ENCODE data around the gene ELAVL1. TPM values are rescaled to one million over a fixed set of nuclear protein-coding genes. Genes with fewer than 3 reads are reported as not detected.
A peak's percentile ranks its signal among the peaks of the same experiment; 100 is the strongest.

The ELAVL1 gene
- total and polyA plus RNA-seq, 2 of the 13 experiments (the other 11 are each of a cell fraction or from before 2014, with no cell fraction given) = 27.9 to 38.4 TPM

GRCh38 chr19:7920519-7921301, 84.7 kb downstream of the ELAVL1 start:
- Histone ChIP-seq H3K4me1 (ENCODE audit: insufficient read depth, low read length) (peaks cover 33% of the 10 kb centered on the region), H3K79me2 (ENCODE audit: insufficient read depth, low read length) (no peaks in the 10 kb centered on the region), H3K27me3 (ENCODE audit: control insufficient read depth in 1 of 2, insufficient read depth in 2 of 2, low read length in 2 of 2) (no peaks in the 10 kb centered on the region; a peak in 1 of 5 replicates), H3K4me3 (replicated peaks in 1 of 3; ENCODE audit: insufficient read depth in 1 of 3, low read depth in 2 of 3, low read length in 3 of 3) (peak overlapping the region; percentile 85 to 89 (median 87)), H2AFZ (ENCODE audit: low read length) (no peak overlapping the region), H3K36me3 (replicated peaks in 1 of 2; ENCODE audit: control insufficient read depth in 1 of 2, insufficient read depth in 2 of 2, low read length in 2 of 2) (peaks cover 5 to 10% of the 10 kb centered on the region in 2 experiments; a peak in 2 of 5 replicates), H3K27ac (ENCODE audit: extremely low read length, insufficient read depth, low read length) (peak overlapping the region; percentile 92), H4K20me1 (ENCODE audit: insufficient read depth, low read length) (peaks cover 5% of the 10 kb centered on the region; the same call in 1 of the 2 replicates), H3K4me2 (ENCODE audit: low read depth, low read length) (peak overlapping the region; percentile 91), H3K9me3 (ENCODE audit: low read length) (no peaks in the 10 kb centered on the region), H3K9ac (ENCODE audit: insufficient read depth, low read depth, low read length) (peak overlapping the region; percentile 86)
- ATAC-seq = no peak; the same call in 1 of the 3 replicates
- ChIA-PET CTCF (ENCODE audit: low intra/inter-chr PET ratio, low total read pairs) (interaction anchor here (1.4 to 1.7 kb wide), 2 partner anchors 52 to 67 kb away, joined by 3 to 5 read pairs; no protein-coding TSS in a partner anchor), POLR2A (interaction anchor here (0.6 to 6.4 kb wide), 19 partner anchors 9 to 1200 kb away, joined by 3 to 85 read pairs (median 10); partner anchors contain the start of genes C3, LRRC8E, MAP2K7 and TIMM44)
- intact Hi-C loops (cut with micrococcal nuclease; ENCODE audit: unreplicated experiment) = no loop called here
- in situ Hi-C loops (cut with HindIII; ENCODE audit: extremely low pct_ligation_motif_present, low pct_unique_long_range_greater_than_20kb) = loop anchor here (5.0 kb wide), 1 partner anchor 68 kb away; no protein-coding TSS in a partner anchor
- DNase-seq (ENCODE audit: low spot score) = peak; percentile 77
- FAIRE-seq = no peak
- WGBS (ENCODE audit: low lambda C conversion rate) = 11% methylated on average over 60 of the region's 62 CpGs
- no TSS peak for BruUV-seq (replicated peaks)
- no peak for TF ChIP-seq ZBTB20 (CRISPR knock-in tag; IDR thresholded peaks at IDR 0.05; ENCODE audit: borderline replicate concordance, low read depth)
- no peak for TF ChIP-seq ZNF235 (CRISPR knock-in tag; IDR thresholded peaks at IDR 0.05; ENCODE audit: borderline replicate concordance)
- TF ChIP-seq ZNF264 (CRISPR knock-in tag; IDR thresholded peaks at IDR 0.05) = no peak
- TF ChIP-seq RERE (CRISPR knock-in tag; IDR thresholded peaks at IDR 0.05; ENCODE audit: low read depth) = no peak
- no peak for TF ChIP-seq ZNF343 (CRISPR knock-in tag; IDR thresholded peaks at IDR 0.05)
- TF ChIP-seq FOXK1 (CRISPR knock-in tag; IDR thresholded peaks at IDR 0.05; ENCODE audit: borderline replicate concordance, low read depth) = no peak
- 0 out of 2 replicates have a peak, but pooled peaks have one; percentile 3 for TF ChIP-seq PHF20 (CRISPR knock-in tag; IDR thresholded peaks at IDR 0.05)
- TF ChIP-seq PHB2 (IDR thresholded peaks at IDR 0.05; ENCODE audit: partially characterized antibody) = no peak
- TF ChIP-seq FOXA1 (IDR thresholded peaks at IDR 0.05) = no peak
- no peak for TF ChIP-seq FOXA1 (CRISPR knock-in tag; IDR thresholded peaks at IDR 0.05)
- TF ChIP-seq ZSCAN31 (CRISPR knock-in tag; IDR thresholded peaks at IDR 0.05; ENCODE audit: low read depth) = no peak
- no peak for TF ChIP-seq DPF2 (CRISPR knock-in tag; IDR thresholded peaks at IDR 0.05; ENCODE audit: borderline replicate concordance, low read depth)
- no peak for TF ChIP-seq THAP7 (CRISPR knock-in tag; IDR thresholded peaks at IDR 0.05)
- TF ChIP-seq TEAD3 (CRISPR knock-in tag; optimal IDR thresholded peaks at IDR 0.05; ENCODE audit: borderline replicate concordance) = peak; percentile 21
- TF ChIP-seq MAF1 (CRISPR knock-in tag; IDR thresholded peaks at IDR 0.05; ENCODE audit: borderline replicate concordance) = no peak
